Activated T-cell treated with anti-CD3 and anti-CD28 coated beads, Interleukin-2, amount 50 U/mL, for 72 hours (primary cell): Measurements from ENCODE around the gene CCNF. TPM values are rescaled to one million over a fixed set of nuclear protein-coding genes. Genes with fewer than 3 reads are reported as not detected.
"Not testable (repeated sequence)": the region's sequence is repeated elsewhere in the genome, so short reads cannot be mapped to it uniquely, and the experiment has no call there.

Source experiments
- ATAC-seq, 2 donors: fragments of 150-1000 bp; cut with Tn5 transposase; replicated peaks in 1 of 2; 2 replicates each; pipeline ENCODE4 v1.10.0; 2021; ENCODE audit warnings: moderate library complexity in 2 of 2, mild to moderate bottlenecking in 1 of 2
- DNase-seq, 2 donors: peaks; one replicate each; pipeline ENCODE4 v3.0.0; 2021 to 2022; ENCODE audit warnings: mixed read lengths in 1 of 2
- H3K27ac Mint-ChIP-seq: one replicate; pipeline ENCODE4 v1.8.0; 2022; ENCODE audit warnings: mild to moderate bottlenecking, moderate library complexity, mixed read lengths
- H3K27me3 Mint-ChIP-seq: one replicate; pipeline ENCODE4 v1.8.0; 2022; ENCODE audit warnings: low read depth, mixed read lengths
- H3K36me3 Mint-ChIP-seq, 2 donors: one replicate each; pipeline ENCODE4 v1.8.0; 2022; ENCODE audit warnings: mixed read lengths in 2 of 2, mild to moderate bottlenecking in 1 of 2; ENCODE audit not compliant: insufficient read depth in 2 of 2
- H3K4me1 Mint-ChIP-seq: one replicate; pipeline ENCODE4 v1.8.0; 2022; ENCODE audit warnings: low read depth, mixed read lengths
- H3K4me3 Mint-ChIP-seq, 2 donors: one replicate each; pipeline ENCODE4 v1.8.0; 2022; ENCODE audit warnings: mild to moderate bottlenecking in 2 of 2, mixed read lengths in 2 of 2, moderate library complexity in 2 of 2
- H3K9me3 Mint-ChIP-seq, 2 donors: one replicate each; pipeline ENCODE4 v1.8.0; 2022; ENCODE audit warnings: mixed read lengths in 2 of 2
- total RNA-seq, 2 donors: library from RNA; stranded (reverse); gene quantifications; one replicate each; pipeline ENCODE4 v1.2.3, GENCODE V29; 2022

The CCNF gene
- total RNA-seq, 2 donors from 2014 or later, result 49.2 to 68.6 TPM

DNA sequence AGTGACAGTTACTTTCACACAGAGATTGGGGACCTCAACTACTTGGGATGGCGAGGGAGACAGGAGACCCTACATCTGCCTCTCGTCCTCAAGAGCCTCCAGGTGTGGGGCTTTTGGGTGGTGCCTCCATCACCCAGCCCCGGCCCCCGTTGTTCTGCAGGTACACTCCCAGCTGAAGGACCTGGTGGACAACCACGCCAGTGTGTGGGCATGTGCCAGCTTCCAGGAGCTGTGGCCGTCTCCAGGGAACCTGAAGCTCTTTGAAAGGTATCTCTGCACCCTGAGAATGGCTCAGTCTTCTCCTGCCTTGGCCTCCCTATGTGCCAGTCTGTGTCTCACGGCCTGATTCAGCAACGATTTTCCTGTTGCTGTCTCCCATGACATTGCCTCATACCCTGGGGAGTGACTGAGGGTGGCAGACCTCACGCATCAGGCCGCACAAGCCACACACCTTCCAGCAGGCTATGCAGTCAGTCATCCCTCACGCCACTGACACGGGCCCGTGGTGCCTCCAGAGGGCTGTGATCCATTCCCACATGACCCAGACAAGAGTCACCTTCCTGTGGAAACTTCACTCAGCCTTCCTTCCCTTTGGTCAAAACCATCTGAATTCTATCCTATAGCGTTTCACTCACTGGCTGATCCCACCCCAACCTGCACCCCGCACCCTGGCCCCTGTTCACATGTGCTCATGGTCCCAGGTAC lies 3.7 kb downstream of the CCNF start:
- no peaks in the 10 kb centered on the region for H3K27me3 Mint-ChIP-seq
- DNase-seq, result no peak

DNA sequence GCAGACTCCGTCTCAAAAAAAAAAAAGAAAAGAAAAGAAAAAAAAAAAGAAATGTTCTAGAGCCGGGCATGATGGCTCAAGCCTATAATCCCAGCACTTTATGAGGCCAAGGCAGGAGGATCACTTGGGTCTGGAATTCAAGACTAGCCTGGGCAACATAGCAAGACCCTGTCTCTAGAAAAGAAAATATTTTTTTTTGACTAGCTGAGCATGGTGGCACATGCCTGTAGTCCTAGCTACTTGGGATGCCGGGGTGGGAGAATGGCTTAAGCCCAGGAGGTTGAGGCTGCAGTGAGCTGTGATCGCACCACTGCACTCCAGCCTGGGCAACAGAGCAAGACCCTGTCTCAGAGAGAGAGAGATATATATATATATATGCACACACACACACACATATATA lies 6.0 kb downstream of the CCNF start:
- not testable (repeated sequence) for DNase-seq, H3K9me3 Mint-ChIP-seq, H3K4me3 Mint-ChIP-seq, ATAC-seq, H3K27me3 Mint-ChIP-seq, H3K27ac Mint-ChIP-seq
- peaks cover 15% of the 10 kb centered on the region for H3K4me1 Mint-ChIP-seq
- H3K36me3 Mint-ChIP-seq, result peaks cover 10 to 33% of the 10 kb centered on the region in 2 donors

More for the DNA sequence above, 3.7 kb downstream of the CCNF start:
- no peak for ATAC-seq
- no peak overlapping the region for H3K4me3 Mint-ChIP-seq
- no peak overlapping the region for H3K27ac Mint-ChIP-seq
- peaks cover 13 to 30% of the 10 kb centered on the region in 2 donors for H3K36me3 Mint-ChIP-seq
- no peaks in the 10 kb centered on the region for H3K9me3 Mint-ChIP-seq
- H3K4me1 Mint-ChIP-seq, result peaks cover 27% of the 10 kb centered on the region

DNA sequence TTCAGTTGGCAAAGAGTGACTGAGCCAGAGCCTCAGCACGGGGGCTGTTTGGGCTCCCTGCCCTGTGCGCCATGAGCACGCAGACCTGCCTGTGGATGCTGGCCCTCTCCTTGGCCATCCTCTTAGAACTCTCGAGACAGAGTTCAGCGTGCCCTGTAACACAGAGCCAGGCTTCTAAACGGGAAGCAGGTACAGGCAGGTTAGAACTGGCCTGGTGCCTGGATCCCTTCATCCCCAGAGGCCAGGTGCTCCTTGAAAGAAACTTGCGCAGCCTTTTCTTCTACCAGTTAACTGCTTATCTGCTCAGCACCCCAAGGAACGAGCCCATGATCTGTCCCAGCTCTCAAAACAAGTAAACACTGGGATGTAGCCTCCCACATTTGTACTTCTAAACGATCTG lies 6.9 kb downstream of the CCNF start:
- H3K36me3 Mint-ChIP-seq, result peaks cover 9 to 34% of the 10 kb centered on the region in 2 donors
- ATAC-seq (no peak), DNase-seq (no peak)
- H3K4me1 Mint-ChIP-seq, result peaks cover 6% of the 10 kb centered on the region
- no peaks in the 10 kb centered on the region for H3K27me3 Mint-ChIP-seq
- H3K4me3 Mint-ChIP-seq, result no peak overlapping the region
- no peak overlapping the region for H3K27ac Mint-ChIP-seq
- H3K9me3 Mint-ChIP-seq, result no peaks in the 10 kb centered on the region

DNA sequence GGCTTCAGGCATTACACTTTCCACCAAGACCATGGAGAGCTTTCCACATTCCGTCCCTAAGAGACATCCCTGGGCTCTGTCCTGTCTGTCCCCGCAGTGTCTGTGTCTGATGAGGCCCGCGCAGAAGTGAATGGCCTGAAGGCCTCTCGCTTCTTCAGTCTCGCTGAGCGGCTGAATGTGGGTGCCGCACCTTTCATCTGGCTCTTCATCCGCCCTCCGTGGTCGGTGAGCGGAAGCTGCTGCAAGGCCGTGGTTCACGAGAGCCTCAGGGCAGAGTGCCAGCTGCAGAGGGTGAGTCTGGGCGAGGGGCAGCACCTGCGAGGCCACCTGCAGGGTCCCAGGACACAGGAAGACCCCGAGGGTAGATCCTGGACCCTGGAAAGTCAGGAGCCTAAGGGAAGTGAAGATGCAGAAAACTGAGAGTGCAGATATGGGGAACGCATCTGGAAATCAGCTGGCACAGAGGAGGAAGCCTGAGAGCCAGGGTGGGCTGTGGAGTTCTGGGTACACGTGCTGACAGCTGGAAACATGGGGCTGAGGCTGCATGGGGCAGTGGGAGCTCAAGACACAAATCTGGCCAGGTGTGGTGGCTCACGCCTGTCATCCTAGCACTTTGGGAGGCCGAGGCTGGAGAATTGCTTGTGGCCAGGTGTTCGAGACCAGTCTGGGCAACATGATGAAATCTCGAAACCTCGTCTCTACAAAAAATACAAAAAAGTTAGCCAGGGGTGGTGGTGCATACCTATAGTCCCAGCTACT lies 8.0 kb downstream of the CCNF start:
- no peaks in the 10 kb centered on the region for H3K9me3 Mint-ChIP-seq
- no peak overlapping the region for H3K4me3 Mint-ChIP-seq
- H3K27ac Mint-ChIP-seq, result no peak overlapping the region
- DNase-seq, result no peak
- peaks cover 9 to 34% of the 10 kb centered on the region in 2 donors for H3K36me3 Mint-ChIP-seq
- H3K4me1 Mint-ChIP-seq, result peaks cover 5% of the 10 kb centered on the region
- no peak for ATAC-seq
- no peaks in the 10 kb centered on the region for H3K27me3 Mint-ChIP-seq

DNA sequence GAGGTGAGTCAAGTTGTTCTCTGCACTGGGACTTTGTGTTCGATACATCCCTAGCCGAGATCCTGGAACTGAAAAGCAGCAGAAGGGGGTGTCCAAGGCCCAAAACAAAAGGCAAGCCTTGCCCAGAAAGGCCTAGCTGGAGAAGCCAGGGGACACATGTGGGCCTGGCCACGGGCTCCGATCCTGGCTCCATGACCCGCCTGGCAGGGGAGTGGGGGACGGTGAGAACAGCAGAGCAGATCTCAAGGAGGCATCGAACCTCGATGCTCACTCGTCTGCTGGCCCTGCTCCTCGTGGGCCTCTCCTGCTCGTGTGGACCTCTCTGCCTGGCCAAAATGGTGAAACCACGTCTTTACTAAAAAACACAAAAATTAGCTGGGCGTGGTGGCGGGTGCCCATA lies 8.9 kb downstream of the CCNF start:
- peaks cover 6 to 33% of the 10 kb centered on the region in 2 donors for H3K36me3 Mint-ChIP-seq
- DNase-seq, result no peak
- ATAC-seq, result no peak
- no peaks in the 10 kb centered on the region for H3K27me3 Mint-ChIP-seq
- peaks cover 5% of the 10 kb centered on the region for H3K4me1 Mint-ChIP-seq
- H3K27ac Mint-ChIP-seq, result no peak overlapping the region
- no peak overlapping the region for H3K4me3 Mint-ChIP-seq
- H3K9me3 Mint-ChIP-seq, result no peaks in the 10 kb centered on the region

DNA sequence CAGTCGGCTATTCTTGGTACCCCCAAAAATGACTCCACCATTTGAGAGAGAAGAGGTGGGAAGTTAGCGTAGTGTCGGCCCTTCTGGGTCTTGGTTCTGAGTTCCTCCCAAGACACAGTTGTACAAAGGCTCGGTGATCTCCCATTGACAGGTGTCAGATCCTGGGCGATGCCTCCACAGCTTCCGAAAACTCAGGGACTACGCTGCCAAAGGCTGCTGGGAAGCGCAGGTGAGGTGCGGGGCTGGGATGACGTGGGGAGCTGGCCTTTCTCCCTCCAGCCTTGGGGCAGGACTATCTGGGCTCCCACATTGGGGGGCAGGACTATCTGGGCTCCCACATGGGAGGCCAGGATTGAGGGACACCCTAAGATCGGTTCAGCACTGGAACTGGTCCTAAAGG lies 10.4 kb downstream of the CCNF start:
- peaks cover 6 to 32% of the 10 kb centered on the region in 2 donors for H3K36me3 Mint-ChIP-seq
- no peak for DNase-seq
- no peaks in the 10 kb centered on the region for H3K27me3 Mint-ChIP-seq
- no peaks in the 10 kb centered on the region for H3K9me3 Mint-ChIP-seq
- no peak overlapping the region for H3K4me3 Mint-ChIP-seq
- peaks cover 5% of the 10 kb centered on the region for H3K4me1 Mint-ChIP-seq
- H3K27ac Mint-ChIP-seq, result no peak overlapping the region
- ATAC-seq, result no peak

DNA sequence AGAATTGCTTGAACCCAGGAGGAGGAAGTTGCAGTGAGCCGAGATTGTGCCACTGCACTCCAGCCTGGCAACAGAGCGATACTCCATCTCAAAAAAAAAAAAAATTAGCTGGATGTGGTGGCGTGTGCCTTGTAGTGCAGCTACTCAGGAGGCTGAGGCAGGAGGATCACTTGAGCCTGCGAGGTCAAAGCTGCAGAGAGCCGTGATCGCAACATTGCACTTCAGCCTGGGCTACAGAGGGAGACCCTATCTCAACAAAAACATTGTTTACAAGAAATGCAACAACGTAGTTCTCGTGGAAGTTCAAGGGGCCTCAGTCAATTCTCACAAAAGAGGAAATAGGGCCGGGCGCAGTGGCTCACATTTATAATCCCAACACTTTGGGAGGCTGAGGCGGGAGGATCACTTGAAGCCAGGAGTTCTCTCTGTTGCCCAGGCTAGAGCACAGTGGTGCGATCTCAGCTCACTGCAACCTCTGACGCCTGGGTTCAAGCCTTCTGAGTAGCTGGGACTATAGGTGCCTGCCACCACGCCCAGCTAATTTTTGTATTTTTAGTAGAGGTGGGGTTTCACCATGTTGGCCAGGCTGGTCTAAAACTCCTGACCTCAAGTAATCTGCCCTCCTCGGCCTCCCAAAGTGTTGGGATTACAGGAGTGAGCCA lies 12.0 kb downstream of the CCNF start:
- H3K9me3 Mint-ChIP-seq, DNase-seq, H3K4me3 Mint-ChIP-seq, H3K27ac Mint-ChIP-seq, H3K27me3 Mint-ChIP-seq, H3K4me1 Mint-ChIP-seq: not testable (repeated sequence)
- peaks cover 5 to 28% of the 10 kb centered on the region in 2 donors for H3K36me3 Mint-ChIP-seq
- ATAC-seq, result peak; percentile 35 to 76

DNA sequence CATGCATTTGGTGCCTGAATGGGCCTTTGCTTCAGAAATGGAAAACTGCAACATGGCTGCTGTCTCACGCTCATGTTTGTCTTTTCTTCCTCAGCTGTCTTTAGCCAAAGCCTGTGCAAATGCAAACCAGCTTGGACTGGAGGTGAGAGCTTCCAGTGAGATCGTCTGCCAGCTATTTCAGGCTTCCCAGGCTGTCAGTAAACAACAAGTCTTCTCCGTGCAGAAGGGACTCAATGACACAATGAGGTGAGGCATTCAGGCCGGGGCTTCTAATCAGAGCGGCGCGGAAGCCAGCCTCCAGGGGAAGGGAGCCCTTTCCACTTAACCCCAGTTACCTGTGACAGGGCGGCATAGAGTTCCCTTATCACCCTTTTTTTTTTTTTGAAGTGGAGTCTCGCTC lies 14.3 kb downstream of the CCNF start:
- Mint-ChIP-seq H3K27ac (no peak overlapping the region), H3K4me1 (no peaks in the 10 kb centered on the region), H3K9me3 (no peaks in the 10 kb centered on the region), H3K36me3 (peaks cover 4 to 30% of the 10 kb centered on the region in 2 donors), H3K4me3 (no peak overlapping the region), H3K27me3 (no peaks in the 10 kb centered on the region)
- ATAC-seq (peak in 1 of 2 donors; percentile 35), DNase-seq (no peak)

DNA sequence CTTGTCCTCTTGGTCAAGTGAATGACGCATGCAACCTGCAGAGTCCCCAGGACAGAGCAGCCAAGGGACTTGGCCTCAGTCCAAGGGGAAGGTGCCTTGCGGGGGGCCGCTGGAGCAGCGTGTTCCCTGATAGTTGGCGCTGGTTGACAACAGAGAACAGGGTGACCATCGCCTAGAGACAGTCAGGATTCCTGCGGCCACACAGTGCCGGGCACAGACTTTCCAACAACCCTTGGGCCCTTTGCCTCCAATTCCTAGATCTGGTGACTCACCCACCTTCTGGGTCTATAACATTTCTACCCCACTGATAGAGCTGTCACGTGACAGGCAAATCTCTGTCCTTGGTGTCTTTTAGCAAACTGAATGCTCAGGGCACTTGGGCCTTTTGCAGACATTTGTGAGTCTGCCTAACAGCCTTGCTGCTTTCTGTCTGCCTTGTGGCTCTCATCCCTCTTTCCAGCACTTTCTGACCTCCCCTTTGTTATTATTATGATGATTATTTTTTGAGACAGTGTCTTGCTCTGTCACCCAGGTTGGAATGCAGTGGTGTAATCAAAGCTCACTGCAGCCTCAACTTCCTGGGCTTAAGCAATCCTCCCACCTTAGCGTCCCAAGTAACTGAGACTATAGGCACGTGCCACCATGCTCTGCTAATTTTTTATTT lies 18.8 kb downstream of the CCNF start:
- no peak overlapping the region for H3K4me3 Mint-ChIP-seq
- no peaks in the 10 kb centered on the region for H3K9me3 Mint-ChIP-seq
- H3K36me3 Mint-ChIP-seq, result peaks cover 8 to 26% of the 10 kb centered on the region in 2 donors
- no peaks in the 10 kb centered on the region for H3K4me1 Mint-ChIP-seq
- no peak overlapping the region for H3K27ac Mint-ChIP-seq
- ATAC-seq (no peak), DNase-seq (no peak)
- no peaks in the 10 kb centered on the region for H3K27me3 Mint-ChIP-seq

DNA sequence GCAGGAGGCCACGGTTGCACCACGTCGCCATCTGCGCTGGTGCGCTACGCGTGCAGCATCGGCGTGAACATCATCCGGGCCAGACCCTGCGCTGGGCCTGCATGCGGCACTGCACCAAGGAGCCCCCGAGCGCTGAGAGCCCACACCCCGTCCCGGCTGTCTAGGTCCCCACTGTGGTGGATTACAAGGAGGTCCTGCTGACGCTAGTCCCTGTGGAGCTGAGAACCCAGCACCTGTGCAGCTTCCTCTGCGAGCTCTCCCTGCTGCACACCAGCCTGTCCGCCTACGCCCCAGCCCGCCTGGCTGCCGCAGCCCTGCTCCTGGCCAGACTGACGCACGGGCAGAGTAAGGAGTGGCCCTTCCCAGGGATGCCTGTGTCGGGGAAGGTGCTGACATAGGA lies 19.9 kb downstream of the CCNF start:
- DNase-seq, result no peak
- Mint-ChIP-seq H3K4me1 (no peaks in the 10 kb centered on the region), H3K36me3 (peaks cover 6 to 24% of the 10 kb centered on the region in 2 donors)

DNA sequence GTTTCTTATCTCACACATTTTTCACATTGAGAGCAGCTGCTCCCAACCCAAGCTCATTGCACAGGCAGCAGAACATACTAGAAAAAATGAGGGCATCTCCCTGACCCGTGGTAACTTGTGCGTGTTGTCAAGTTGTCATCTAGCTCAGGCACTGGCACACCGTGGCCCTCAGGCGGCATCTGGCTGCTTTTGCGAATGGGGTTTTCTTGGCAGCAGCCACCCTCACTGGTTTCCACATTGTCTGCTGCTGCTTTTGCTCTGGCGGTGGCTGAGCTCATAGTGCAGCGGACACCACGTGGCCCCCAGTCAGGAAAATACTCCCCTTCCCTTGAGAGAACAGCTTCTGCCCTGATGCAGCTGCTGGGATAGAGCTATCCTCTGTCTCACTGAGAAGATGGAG lies 21.3 kb downstream of the CCNF start:
- DNase-seq (no peak), ATAC-seq (no peak)
- Mint-ChIP-seq H3K27me3 (no peaks in the 10 kb centered on the region), H3K36me3 (peaks cover 6 to 24% of the 10 kb centered on the region in 2 donors), H3K4me3 (no peak overlapping the region), H3K27ac (no peak overlapping the region), H3K4me1 (no peaks in the 10 kb centered on the region), H3K9me3 (no peaks in the 10 kb centered on the region)

More for the DNA sequence above, 19.9 kb downstream of the CCNF start:
- Mint-ChIP-seq H3K27me3 (no peaks in the 10 kb centered on the region), H3K27ac (no peak overlapping the region), H3K9me3 (no peaks in the 10 kb centered on the region), H3K4me3 (no peak overlapping the region)
- ATAC-seq, result no peak

DNA sequence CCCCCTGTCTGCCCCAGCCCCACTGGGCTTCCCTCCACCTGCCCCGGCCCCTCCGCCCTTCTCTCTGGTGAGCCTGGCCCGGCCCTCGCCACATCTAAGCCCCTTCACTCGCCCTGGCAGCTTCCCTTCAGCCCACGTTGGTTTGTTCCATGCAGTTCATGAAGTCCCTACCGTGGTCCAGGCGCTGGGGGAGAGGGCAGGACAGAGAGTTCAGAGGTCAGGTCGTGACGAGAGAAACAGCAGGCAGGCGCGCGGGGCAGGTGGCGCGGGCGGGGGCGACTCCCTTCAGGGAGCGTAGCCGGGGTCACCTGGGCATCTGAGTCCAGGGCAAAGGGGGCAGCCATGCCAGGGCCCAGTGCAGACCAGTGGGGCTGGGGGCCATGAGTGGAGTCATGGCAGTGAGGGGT lies 21.7 kb downstream of the CCNF start:
- Mint-ChIP-seq H3K27me3 (no peaks in the 10 kb centered on the region), H3K27ac (no peak overlapping the region), H3K4me1 (no peaks in the 10 kb centered on the region), H3K9me3 (no peaks in the 10 kb centered on the region), H3K4me3 (no peak overlapping the region), H3K36me3 (peaks cover 6 to 22% of the 10 kb centered on the region in 2 donors)
- no peak for ATAC-seq
- DNase-seq, result no peak

DNA sequence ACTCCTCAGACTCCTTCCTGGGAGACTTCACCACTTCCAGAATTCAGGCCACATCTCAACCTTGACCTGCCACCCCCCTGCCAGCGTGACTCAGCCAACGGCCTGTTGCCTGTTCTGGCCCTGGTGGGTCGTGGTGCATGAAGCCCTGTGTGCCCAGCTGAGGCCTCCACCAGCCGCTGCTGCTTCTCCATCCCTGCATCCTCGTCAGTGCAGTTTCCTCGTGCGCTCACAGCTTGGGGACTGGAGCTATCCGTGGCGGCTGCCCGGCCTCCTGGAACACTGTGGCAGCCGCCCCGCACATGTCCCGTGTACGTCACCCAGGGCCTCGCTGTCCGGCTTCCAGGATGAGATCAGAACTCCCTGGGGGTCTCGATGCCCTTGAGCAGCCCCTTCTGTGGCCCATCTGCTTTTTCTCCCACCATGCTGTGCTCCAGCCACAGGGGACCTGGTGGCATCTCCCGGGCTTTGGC lies 22.6 kb downstream of the CCNF start:
- Mint-ChIP-seq H3K27ac (no peak overlapping the region), H3K4me1 (no peaks in the 10 kb centered on the region), H3K27me3 (no peaks in the 10 kb centered on the region), H3K36me3 (peaks cover 9 to 20% of the 10 kb centered on the region in 2 donors), H3K4me3 (no peak overlapping the region), H3K9me3 (no peaks in the 10 kb centered on the region)
- no peak for DNase-seq
- ATAC-seq, result no peak
